Stimulated activated CD4-positive, alpha-beta T cell treated with anti-CD3 and anti-CD28 coated beads, Interleukin-12 subunit alpha, Interleukin-12 subunit beta, amount 100 ng/mL, for 24 hours (primary cell): Measurements from ENCODE around the gene RBM10.
"Not testable (repeated sequence)": the region's sequence is repeated elsewhere in the genome, so short reads cannot be mapped to it uniquely, and the experiment has no call there.

Experiments used
- DNase-seq, 2 experiments: peaks; one replicate each; pipeline ENCODE4 v3.0.0-alpha.2; 2020; ENCODE audit warnings: low read depth in 2 of 2

Gene RBM10

GRCh38 chrX:47144626-47145394, at the start of gene RBM10, which contains the start of gene NDUFB11:
Gene RBM10 (plus strand): TSS chrX:47145221. CDS start chrX:47147482, 2,261 bp downstream.
Gene NDUFB11 (minus strand): TSS chrX:47144702. CDS start chrX:47144679, 23 bp downstream.
- DNase-seq = peak; percentile 78 to 82

- DNase-seq = no peak
Observed at GRCh38 chrX:47097018-47097417, 48.0 kb upstream of the RBM10 start.

GRCh38 chrX:47098338-47099094, 46.5 kb upstream of the RBM10 start:
- DNase-seq = no peak

- DNase-seq = no peak
Observed at GRCh38 chrX:47101206-47101605, 43.8 kb upstream of the RBM10 start.

GRCh38 chrX:47110936-47111615, 33.9 kb upstream of the RBM10 start:
- DNase-seq = not testable (repeated sequence)

GRCh38 chrX:47112316-47112954, 32.6 kb upstream of the RBM10 start:
- no peak for DNase-seq

- not testable (repeated sequence) for DNase-seq
Observed at GRCh38 chrX:47116551-47117110, 28.4 kb upstream of the RBM10 start.

GRCh38 chrX:47124466-47124865, 20.6 kb upstream of the RBM10 start:
- not testable (repeated sequence) for DNase-seq

- DNase-seq = peak; percentile 73 to 85
Observed at GRCh38 chrX:47129157-47129898, 15.7 kb upstream of the RBM10 start.

GRCh38 chrX:47129899-47130358, 15.1 kb upstream of the RBM10 start:
- no peak for DNase-seq

GRCh38 chrX:47133493-47133892, 11.5 kb upstream of the RBM10 start:
- no peak for DNase-seq

- DNase-seq = not testable (repeated sequence)
Observed at GRCh38 chrX:47135650-47136049, 9.4 kb upstream of the RBM10 start.

- DNase-seq = no peak
Observed at GRCh38 chrX:47138171-47138570, 6.8 kb upstream of the RBM10 start.

- DNase-seq = no peak
Observed at GRCh38 chrX:47143894-47144625, 961 bp upstream of the RBM10 start.

GRCh38 chrX:47145395-47146120, 537 bp downstream of the RBM10 start:
- DNase-seq = no peak

- no peak for DNase-seq
Observed at GRCh38 chrX:47146121-47146935, 1.3 kb downstream of the RBM10 start.

GRCh38 chrX:47146936-47147859, 2.2 kb downstream of the RBM10 start:
- no peak for DNase-seq
